H1 (cell line): ENCODE measurements around the gene TTC21A. TPM values are rescaled to one million over a fixed set of nuclear protein-coding genes. Genes with fewer than 3 reads are reported as not detected.

ENCODE experiments used
- CTCF ChIA-PET: fragments of 300-600 bp; sonication (Branson Sonifier 250); formaldehyde crosslinking; loops from one replicate; lab custom pipeline; 2021; ENCODE audit not compliant: partially characterized antibody; lab: Charles Lee
- POLR2A ChIA-PET: fragments of 300-600 bp; sonication (Branson Sonifier 250); formaldehyde crosslinking; loops from one replicate; lab custom pipeline; 2021; ENCODE audit warnings: inconsistent platforms; ENCODE audit not compliant: partially characterized antibody; lab: Charles Lee
- DNase-seq, 2 experiments: peaks; one replicate each; pipeline versions ENCODE4 v3.0.0 to v3.0.0-alpha.2; 2010 to 2022; ENCODE audit warnings: low spot score in 2 of 2, low read depth in 1 of 2, mixed read lengths in 1 of 2
- FAIRE-seq: peaks from 2 replicates; lab custom pipeline; 2011; peaks lifted over from hg19 to GRCh38; lab: Jason Lieb, UNC
- H2AFZ ChIP-seq: 2 replicates; pipeline ENCODE4 v1.8.1; 2012; ENCODE audit warnings: low read length, inconsistent platforms
- H2AK5ac ChIP-seq: 2 replicates; pipeline ENCODE4 v1.6.1; 2013; ENCODE audit warnings: low read depth, low read length
- H2BK120ac ChIP-seq: replicated peaks from 2 replicates; pipeline ENCODE3; 2013; ENCODE audit warnings: low read depth, low read length, inconsistent platforms
- H2BK12ac ChIP-seq: 2 replicates; pipeline ENCODE4 v1.6.1; 2013; ENCODE audit warnings: low read depth, low read length
- H2BK15ac ChIP-seq: 2 replicates; pipeline ENCODE4 v1.6.1; 2013; ENCODE audit warnings: low read length
- H2BK20ac ChIP-seq: 2 replicates; pipeline ENCODE4 v1.6.1; 2013; ENCODE audit warnings: low read length
- H2BK5ac ChIP-seq: 2 replicates; pipeline ENCODE4 v1.6.1; 2013; ENCODE audit warnings: low read depth, low read length
- H3K14ac ChIP-seq: 2 replicates; pipeline ENCODE4 v1.6.1; 2013; ENCODE audit warnings: inconsistent platforms; ENCODE audit not compliant: insufficient read length
- H3K18ac ChIP-seq: 2 replicates; pipeline ENCODE4 v1.6.1; 2013; ENCODE audit warnings: low read length; ENCODE audit errors: extremely low read depth
- H3K23ac ChIP-seq: 2 replicates; pipeline ENCODE4 v1.6.1; 2013; ENCODE audit warnings: inconsistent platforms; ENCODE audit not compliant: insufficient read length
- H3K23me2 ChIP-seq: 2 replicates; pipeline ENCODE4 v1.6.1; 2013; ENCODE audit warnings: low read depth, low read length
- H3K27ac ChIP-seq: 2 replicates; pipeline ENCODE4 v1.6.1; 2011; ENCODE audit warnings: low read depth, low read length, inconsistent platforms
- H3K27me3 ChIP-seq, 4 experiments: replicated peaks in 1 of 4; 1 replicate in 1 of 4; 2 replicates in 3 of 4; pipeline versions ENCODE4 v1.6.1 to v1.8.1; 2011 to 2013; ENCODE audit warnings: low read length in 3 of 4, mild to moderate bottlenecking in 3 of 4, inconsistent platforms in 2 of 4, mixed read lengths in 2 of 4, moderate library complexity in 1 of 4; ENCODE audit not compliant: control insufficient read depth in 3 of 4, insufficient read depth in 3 of 4; ENCODE audit errors: extremely low read depth in 1 of 4
- H3K36me3 ChIP-seq, 4 experiments: 2 replicates each; pipeline versions ENCODE4 v1.6.1 to v1.8.1; 2011 to 2013; ENCODE audit warnings: mild to moderate bottlenecking in 4 of 4, low read length in 3 of 4, moderate library complexity in 2 of 4, control low read depth in 1 of 4, inconsistent platforms in 1 of 4; ENCODE audit not compliant: insufficient read depth in 4 of 4, control insufficient read depth in 2 of 4
- H3K4ac ChIP-seq: replicated peaks from 2 replicates; pipeline ENCODE3; 2013; ENCODE audit warnings: low read length, low read depth, mixed read lengths, inconsistent platforms; ENCODE audit not compliant: insufficient read length
- H3K4me1 ChIP-seq, 4 experiments: replicated peaks in 1 of 4; 1 replicate in 1 of 4; 2 replicates in 3 of 4; pipeline versions ENCODE4 v1.6.1 to v1.8.1; 2011 to 2013; ENCODE audit warnings: low read length in 3 of 4, inconsistent platforms in 2 of 4, mixed read lengths in 1 of 4; ENCODE audit not compliant: insufficient read depth in 4 of 4, control insufficient read depth in 3 of 4
- H3K4me2 ChIP-seq, 2 experiments: 2 replicates each; pipeline versions ENCODE4 v1.6.1 to v1.8.1; 2011 to 2013; ENCODE audit warnings: low read depth in 2 of 2, low read length in 2 of 2, control low read depth in 1 of 2, inconsistent platforms in 1 of 2, mild to moderate bottlenecking in 1 of 2; ENCODE audit not compliant: insufficient read depth in 1 of 2
- H3K4me3 ChIP-seq, 4 experiments: fragments of 200-600, 300-600 bp in 1 of 4; sonication (generic), shearing (Covaris generic), sonication (Bioruptor Twin) in 1 of 4; 2 replicates each; pipeline versions ENCODE4 v1.5.1 to v1.8.1; 2011 to 2016; ENCODE audit warnings: low read length in 4 of 4, low read depth in 3 of 4, control low read depth in 2 of 4, inconsistent platforms in 2 of 4, mild to moderate bottlenecking in 2 of 4, mixed read lengths in 1 of 4, moderate library complexity in 1 of 4; ENCODE audit not compliant: insufficient read depth in 2 of 4; ENCODE audit errors: extremely low read depth in 1 of 4
- H3K56ac ChIP-seq: replicated peaks from 2 replicates; pipeline ENCODE3; 2013; ENCODE audit warnings: low read depth, mild to moderate bottlenecking, mixed read lengths, low read length, inconsistent platforms; ENCODE audit not compliant: insufficient read length
- H3K79me1 ChIP-seq: 2 replicates; pipeline ENCODE4 v1.6.1; 2013; ENCODE audit warnings: low read depth, low read length, control low read depth
- H3K79me2 ChIP-seq, 2 experiments: 2 replicates each; pipeline versions ENCODE4 v1.6.1 to v1.8.1; 2012 to 2013; ENCODE audit warnings: low read length in 2 of 2, mild to moderate bottlenecking in 2 of 2, inconsistent platforms in 1 of 2; ENCODE audit not compliant: insufficient read depth in 2 of 2, control insufficient read depth in 1 of 2
- H3K9ac ChIP-seq, 4 experiments: replicated peaks in 1 of 4; 1 replicate in 1 of 4; 2 replicates in 3 of 4; pipeline versions ENCODE4 v1.6.1 to v1.8.1; 2011 to 2013; ENCODE audit warnings: low read depth in 3 of 4, low read length in 3 of 4, control low read depth in 2 of 4, mild to moderate bottlenecking in 2 of 4, moderate library complexity in 2 of 4, inconsistent platforms in 1 of 4; ENCODE audit errors: extremely low read depth in 1 of 4
- H3K9me3 ChIP-seq, 2 experiments: 2 replicates each; pipeline versions ENCODE4 v1.6.1 to v1.8.1; 2012 to 2013; ENCODE audit warnings: mild to moderate bottlenecking in 2 of 2, moderate library complexity in 2 of 2, control low read depth in 1 of 2, inconsistent platforms in 1 of 2, low read depth in 1 of 2, low read length in 1 of 2, mixed read lengths in 1 of 2; ENCODE audit not compliant: insufficient read depth in 2 of 2
- H4K20me1 ChIP-seq, 2 experiments: replicated peaks in 1 of 2; 2 replicates each; pipeline versions ENCODE3 to v1.8.1; 2011 to 2013; ENCODE audit warnings: inconsistent platforms in 2 of 2, low read length in 2 of 2, mild to moderate bottlenecking in 1 of 2; ENCODE audit not compliant: insufficient read depth in 2 of 2, control insufficient read depth in 1 of 2
- H4K5ac ChIP-seq: 2 replicates; pipeline ENCODE4 v1.6.1; 2013; ENCODE audit warnings: low read length, low read depth, mixed read lengths, inconsistent platforms; ENCODE audit not compliant: insufficient read length
- H4K8ac ChIP-seq: 2 replicates; pipeline ENCODE4 v1.8.0; 2013; ENCODE audit warnings: mild to moderate bottlenecking, moderate library complexity, low read length, inconsistent platforms; ENCODE audit not compliant: insufficient read depth; ENCODE audit errors: extremely low read depth
- H4K91ac ChIP-seq: replicated peaks from 2 replicates; pipeline ENCODE3; 2013; ENCODE audit warnings: low read length, mixed read lengths, inconsistent platforms; ENCODE audit not compliant: insufficient read length
- CBX8 ChIP-seq: fragments of 300-800, 300-1000 bp; sonication (generic); IDR thresholded peaks from 2 replicates; pipeline ENCODE4 v1.7.1; 2016; ENCODE audit warnings: low read depth, low read length, borderline replicate concordance
- MAX ChIP-seq: IDR thresholded peaks from 2 replicates; pipeline ENCODE4 v1.6.1; 2012; ENCODE audit warnings: inconsistent platforms
- WGBS, 2 experiments: shearing (Covaris generic) in 1 of 2; methylation state at CpG; one replicate each; pipeline versions ENCODE4 v1.1.6 to v1.1.7; 2013 to 2015; ENCODE audit warnings: low lambda C conversion rate in 2 of 2, mixed read lengths in 2 of 2, inconsistent platforms in 1 of 2, low coverage in 1 of 2, missing lambda C conversion rate in 1 of 2; ENCODE audit not compliant: insufficient replicate concordance in 2 of 2, insufficient coverage in 1 of 2, insufficient read length in 1 of 2; ENCODE audit errors: extremely low coverage in 1 of 2, missing lambda C conversion rate in 1 of 2; 5-methylcytosine and 5-hydroxymethylcytosine counted together
- long read RNA-seq, 2 experiments: library from RNA in 1 of 2; library from capped mRNA in 1 of 2; stranded (forward); transcript quantifications; one replicate each; pipeline ENCODE4 v2.0.0, GENCODE V29; 2021; ENCODE audit warnings: inconsistent platforms in 1 of 2
- polyA minus RNA-seq, 3 experiments: library from RNA; depleted of rRNA, polyadenylated mRNA; stranded (reverse); fragments of >200 nt; gene quantifications; 1 replicate in 2 of 3; 2 replicates in 1 of 3; pipeline ENCODE4 v1.2.3, GENCODE V29; 2011
- polyA plus RNA-seq, 7 experiments: library from polyadenylated mRNA; depleted of rRNA in 3 of 7; stranded (reverse) in 5 of 7; unstranded in 2 of 7; fragments of >200 nt in 5 of 7; fragments of 200-250 nt in 2 of 7; gene quantifications; 1 replicate in 5 of 7; 2 replicates in 1 of 7; 4 replicates in 1 of 7; pipeline versions ENCODE4 v1.2.1 to v1.2.3, GENCODE V29; 2011 to 2013; ENCODE audit warnings: missing spikeins in 2 of 7, mixed read lengths in 2 of 7
- total RNA-seq: library from RNA; stranded (reverse); fragmentation: NEBNext Ultra II Directional; extraction: Animal tissue kit (Norgen Biotek cat#: 25700); gene quantifications from 2 replicates; pipeline ENCODE4 v1.2.1, GENCODE V29; 2021

TTC21A gene, protein sequence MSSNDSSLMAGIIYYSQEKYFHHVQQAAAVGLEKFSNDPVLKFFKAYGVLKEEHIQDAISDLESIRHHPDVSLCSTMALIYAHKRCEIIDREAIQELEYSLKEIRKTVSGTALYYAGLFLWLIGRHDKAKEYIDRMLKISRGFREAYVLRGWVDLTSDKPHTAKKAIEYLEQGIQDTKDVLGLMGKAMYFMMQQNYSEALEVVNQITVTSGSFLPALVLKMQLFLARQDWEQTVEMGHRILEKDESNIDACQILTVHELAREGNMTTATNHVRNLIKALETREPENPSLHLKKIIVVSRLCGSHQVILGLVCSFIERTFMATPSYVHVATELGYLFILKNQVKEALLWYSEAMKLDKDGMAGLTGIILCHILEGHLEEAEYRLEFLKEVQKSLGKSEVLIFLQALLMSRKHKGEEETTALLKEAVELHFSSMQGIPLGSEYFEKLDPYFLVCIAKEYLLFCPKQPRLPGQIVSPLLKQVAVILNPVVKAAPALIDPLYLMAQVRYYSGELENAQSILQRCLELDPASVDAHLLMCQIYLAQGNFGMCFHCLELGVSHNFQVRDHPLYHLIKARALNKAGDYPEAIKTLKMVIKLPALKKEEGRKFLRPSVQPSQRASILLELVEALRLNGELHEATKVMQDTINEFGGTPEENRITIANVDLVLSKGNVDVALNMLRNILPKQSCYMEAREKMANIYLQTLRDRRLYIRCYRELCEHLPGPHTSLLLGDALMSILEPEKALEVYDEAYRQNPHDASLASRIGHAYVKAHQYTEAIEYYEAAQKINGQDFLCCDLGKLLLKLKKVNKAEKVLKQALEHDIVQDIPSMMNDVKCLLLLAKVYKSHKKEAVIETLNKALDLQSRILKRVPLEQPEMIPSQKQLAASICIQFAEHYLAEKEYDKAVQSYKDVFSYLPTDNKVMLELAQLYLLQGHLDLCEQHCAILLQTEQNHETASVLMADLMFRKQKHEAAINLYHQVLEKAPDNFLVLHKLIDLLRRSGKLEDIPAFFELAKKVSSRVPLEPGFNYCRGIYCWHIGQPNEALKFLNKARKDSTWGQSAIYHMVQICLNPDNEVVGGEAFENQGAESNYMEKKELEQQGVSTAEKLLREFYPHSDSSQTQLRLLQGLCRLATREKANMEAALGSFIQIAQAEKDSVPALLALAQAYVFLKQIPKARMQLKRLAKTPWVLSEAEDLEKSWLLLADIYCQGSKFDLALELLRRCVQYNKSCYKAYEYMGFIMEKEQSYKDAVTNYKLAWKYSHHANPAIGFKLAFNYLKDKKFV (N-terminal part only)
- total RNA-seq (1.7 and 2.8 TPM in 2 replicates), polyA plus RNA-seq (2011; rRNA removed) (2.3 and 2.7 TPM in 2 replicates), polyA minus RNA-seq (2011; rRNA and poly(A)+ RNA removed) (2.1 and 2.9 TPM in 2 replicates)
- 2.5 TPM for polyA plus RNA-seq (2011; cell fraction: cytosol; rRNA removed)
- 16.0 TPM for polyA plus RNA-seq (2011; cell fraction: nucleus; rRNA removed)
- polyA plus RNA-seq (2012, experiment 1 of 2) = 2.6 to 3.5 TPM (median 2.9 TPM) in 4 replicates
- polyA plus RNA-seq (2012, experiment 2 of 2) = 0.34 TPM
- polyA plus RNA-seq (2013, experiment 1 of 2) = 1.4 TPM
- 1.4 TPM for polyA plus RNA-seq (2013, experiment 2 of 2)
- 2.6 TPM for polyA minus RNA-seq (2011; cell fraction: cytosol; rRNA and poly(A)+ RNA removed)
- 8.1 TPM for polyA minus RNA-seq (2011; cell fraction: nucleus; rRNA and poly(A)+ RNA removed)
- long read RNA-seq, experiment 1 = 0 reads
- long read RNA-seq, experiment 2, partial matches to known transcripts = 0 of 1 reads
- long read RNA-seq, experiment 2, other reads (novel, unspliced or antisense) = 0 of 1 reads

- Histone ChIP-seq H3K23ac (no peak within 1 kb of the TSS), H4K91ac (no peak within 1 kb of the TSS), H2AFZ (peak within 1 kb of the TSS; percentile 82; the same call in 1 of the 2 replicates), H3K27me3 (peaks cover 0 to 8% (median 3%) of the 10 kb centered on the region in 4 experiments; a peak in 2 of 7 replicates), H4K8ac (peak within 1 kb of the TSS; percentile 86), H3K14ac (no peak within 1 kb of the TSS), H4K20me1 (peaks cover 0 to 9% of the 10 kb centered on the region in 2 experiments), H2BK20ac (no peak within 1 kb of the TSS), H2AK5ac (no peak within 1 kb of the TSS), H3K79me2 (no peaks in the 10 kb centered on the region), H3K36me3 (no peaks in the 10 kb centered on the region), H3K27ac (no peak within 1 kb of the TSS), H4K5ac (peak within 1 kb of the TSS; percentile 20), H3K23me2 (peaks cover 12% of the 10 kb centered on the region; the same call in 1 of the 2 replicates), H3K4me2 (peak within 1 kb of the TSS; percentile 92 to 93), H2BK120ac (no peak within 1 kb of the TSS), H3K9ac (peak within 1 kb of the TSS; percentile 59 to 91 (median 70)), H3K79me1 (0 out of 2 replicates have a peak, but pooled peaks cover 6% of the 10 kb centered on the region), H3K9me3 (no peaks in the 10 kb centered on the region), H2BK15ac (no peak within 1 kb of the TSS), H3K4me3 (peak within 1 kb of the TSS; percentile 77 to 92 (median 84)), H3K4me1 (no peaks in the 10 kb centered on the region; a peak in 2 of 7 replicates), H3K56ac (no peak within 1 kb of the TSS), H2BK5ac (no peak within 1 kb of the TSS), H2BK12ac (no peak within 1 kb of the TSS), H3K18ac (no peak within 1 kb of the TSS), H3K4ac (peak within 1 kb of the TSS; percentile 45)
- 2% methylated on average over 60 of the region's 74 CpGs; no CpG with 5 or more reads in 1 of the 2 experiments for WGBS, 2 experiments
- DNase-seq (peak in 1 of 2 experiments; percentile 86), FAIRE-seq (no peak)
- CTCF ChIA-PET = interaction anchor here (0.7 to 10.4 kb wide), 10 partner anchors 13 to 185 kb away, joined by 3 to 95 read pairs (median 4); no protein-coding TSS in a partner anchor
- POLR2A ChIA-PET = interaction anchor here (0.5 to 1.5 kb wide), 7 partner anchors 8 to 77 kb away, joined by 3 to 6 read pairs (median 3); no protein-coding TSS in a partner anchor
- TF ChIP-seq MAX (peak; percentile 41), CBX8 (no peak)
Measured at GRCh38 chr3:39107388-39108199, at the start of gene TTC21A, which contains the start of gene GORASP1. TSS of gene TTC21A (plus strand) at chr3:39107680. CDS start at chr3:39107838, 158 bp downstream. TSS of gene GORASP1 (minus strand) at chr3:39107627. CDS start at chr3:39107541, 86 bp downstream.
